Measurements from ENCODE around the gene AGXT2.

The AGXT2 gene

GRCh38 chr5:35047785-35048404 lies at the start of gene AGXT2:
Gene AGXT2 (minus strand): TSS chr5:35047949. CDS start chr5:35047892, 57 bp downstream.
- DNase-seq: no peak

- DNase-seq: no peak
Measured at GRCh38 chr5:35096932-35097331, 49.2 kb upstream of the AGXT2 start.

- no peak for DNase-seq
Measured at GRCh38 chr5:35096216-35096615, 48.5 kb upstream of the AGXT2 start.

- DNase-seq: no peak
Measured at GRCh38 chr5:35095366-35095765, 47.6 kb upstream of the AGXT2 start.

GRCh38 chr5:35094948-35095347 lies 47.2 kb upstream of the AGXT2 start:
- DNase-seq: no peak

GRCh38 chr5:35092703-35093102 lies 45.0 kb upstream of the AGXT2 start:
- no peak for DNase-seq

- DNase-seq: no peak
Measured at GRCh38 chr5:35091704-35092103, 44.0 kb upstream of the AGXT2 start.

- DNase-seq: peak; percentile 52
Measured at GRCh38 chr5:35089334-35090314, 41.9 kb upstream of the AGXT2 start.

- no peak for DNase-seq
Measured at GRCh38 chr5:35087991-35088390, 40.2 kb upstream of the AGXT2 start.

GRCh38 chr5:35083150-35083549 lies 35.4 kb upstream of the AGXT2 start:
- no peak for DNase-seq

- DNase-seq: no peak
Measured at GRCh38 chr5:35082530-35082929, 34.8 kb upstream of the AGXT2 start.

- no peak for DNase-seq
Measured at GRCh38 chr5:35081134-35081533, 33.4 kb upstream of the AGXT2 start.

GRCh38 chr5:35073160-35073559 lies 25.4 kb upstream of the AGXT2 start:
- DNase-seq: no peak

GRCh38 chr5:35069188-35069587 lies 21.4 kb upstream of the AGXT2 start:
- no peak for DNase-seq

- no peak for DNase-seq
Measured at GRCh38 chr5:35067985-35068384, 20.2 kb upstream of the AGXT2 start.

GRCh38 chr5:35066260-35066795 lies 18.6 kb upstream of the AGXT2 start:
- no peak for DNase-seq

- DNase-seq: no peak
Measured at GRCh38 chr5:35063414-35063813, 15.7 kb upstream of the AGXT2 start.

- DNase-seq: no peak
Measured at GRCh38 chr5:35061211-35061770, 13.5 kb upstream of the AGXT2 start.

- DNase-seq: no peak
Measured at GRCh38 chr5:35060236-35060635, 12.5 kb upstream of the AGXT2 start.

GRCh38 chr5:35059251-35059650 lies 11.5 kb upstream of the AGXT2 start:
- DNase-seq: no peak

- no peak for DNase-seq
Measured at GRCh38 chr5:35058374-35058788, 10.6 kb upstream of the AGXT2 start.

- DNase-seq: no peak
Measured at GRCh38 chr5:35056686-35057085, 8.9 kb upstream of the AGXT2 start.

GRCh38 chr5:35052838-35053237 lies 5.1 kb upstream of the AGXT2 start:
- no peak for DNase-seq
